Stimulated activated memory B cell treated with anti-CD40 and anti-IgM and Interleukin-4, amounts not matched to agents 10 μg/mL and 1 μg/mL and 100 μg/mL, for 72 hours (primary cell): ENCODE measurements around the gene AHRR.
A peak's percentile ranks its signal among the peaks of the same experiment; 100 is the strongest.

Experiments used
- ATAC-seq: fragments of 150-1000 bp; cut with Tn5 transposase; 2 replicates; pipeline ENCODE4 v1.10.0; 2021
- H3K27ac Mint-ChIP-seq: one replicate; pipeline ENCODE4 v1.8.0; 2022; ENCODE audit warnings: mild to moderate bottlenecking, mixed read lengths
- H3K27me3 Mint-ChIP-seq: one replicate; pipeline ENCODE4 v1.8.0; 2022; ENCODE audit warnings: mixed read lengths
- H3K36me3 Mint-ChIP-seq: one replicate; pipeline ENCODE4 v1.8.0; 2022; ENCODE audit warnings: mixed read lengths
- H3K4me1 Mint-ChIP-seq: one replicate; pipeline ENCODE4 v1.8.0; 2022; ENCODE audit warnings: mixed read lengths
- H3K4me3 Mint-ChIP-seq: one replicate; pipeline ENCODE4 v1.8.0; 2022; ENCODE audit warnings: mild to moderate bottlenecking, moderate library complexity, mixed read lengths
- H3K9me3 Mint-ChIP-seq: one replicate; pipeline ENCODE4 v1.8.0; 2022; ENCODE audit warnings: mixed read lengths

The AHRR gene

DNA sequence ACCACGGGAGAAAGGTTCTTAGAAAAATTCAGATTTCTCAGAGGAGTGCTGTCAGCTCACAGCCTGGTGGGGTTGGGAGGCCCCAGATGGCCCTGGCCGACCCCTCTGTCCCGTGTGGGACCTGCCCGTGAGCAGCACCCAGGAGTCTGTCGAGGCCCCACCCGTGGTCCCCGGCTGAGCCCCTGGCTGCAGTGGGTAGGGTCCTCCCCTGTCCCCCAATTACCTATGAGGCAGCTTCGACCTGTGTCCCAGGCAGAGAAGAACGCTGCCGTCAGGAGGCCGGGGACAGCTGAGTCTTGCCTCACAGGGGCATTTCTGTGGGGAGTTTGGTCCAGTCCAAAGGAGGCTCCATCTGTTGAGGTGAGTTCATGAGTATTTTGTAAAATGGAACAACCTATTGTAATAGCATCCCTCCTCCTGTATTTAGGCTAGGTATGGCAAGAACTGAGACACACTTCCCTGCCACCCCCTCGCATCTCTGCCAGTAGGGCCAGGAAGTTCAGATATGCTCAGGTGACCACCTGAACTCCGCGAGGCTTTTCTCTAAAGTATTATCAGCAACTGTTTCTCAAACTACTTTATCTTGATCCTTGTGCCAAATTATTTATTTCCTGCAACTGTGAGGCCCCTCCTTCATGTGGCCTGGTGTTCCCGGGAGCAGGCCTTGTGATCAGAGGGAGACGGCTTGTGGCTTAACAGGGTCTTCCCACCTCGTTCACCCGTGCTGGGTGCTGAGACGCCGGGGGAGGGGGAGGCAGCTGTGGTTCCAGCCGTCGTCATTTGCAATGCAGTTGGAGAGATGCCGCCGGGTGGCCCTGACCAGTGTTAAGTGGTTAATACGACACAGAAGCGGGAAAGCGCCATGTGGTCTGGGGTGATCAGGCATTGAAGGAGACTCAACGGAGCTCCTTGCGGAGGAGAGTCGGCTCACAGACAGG, 1.7 kb downstream of the AHRR start:
- H3K4me1 Mint-ChIP-seq, result peaks cover 34% of the 10 kb centered on the region
- ATAC-seq, result no peak
- H3K27me3 Mint-ChIP-seq, result peaks cover 58% of the 10 kb centered on the region
- H3K27ac Mint-ChIP-seq, result no peak overlapping the region
- peaks cover 2% of the 10 kb centered on the region for H3K9me3 Mint-ChIP-seq
- peaks cover 37% of the 10 kb centered on the region for H3K36me3 Mint-ChIP-seq
- H3K4me3 Mint-ChIP-seq, result peak overlapping the region; percentile 64

DNA sequence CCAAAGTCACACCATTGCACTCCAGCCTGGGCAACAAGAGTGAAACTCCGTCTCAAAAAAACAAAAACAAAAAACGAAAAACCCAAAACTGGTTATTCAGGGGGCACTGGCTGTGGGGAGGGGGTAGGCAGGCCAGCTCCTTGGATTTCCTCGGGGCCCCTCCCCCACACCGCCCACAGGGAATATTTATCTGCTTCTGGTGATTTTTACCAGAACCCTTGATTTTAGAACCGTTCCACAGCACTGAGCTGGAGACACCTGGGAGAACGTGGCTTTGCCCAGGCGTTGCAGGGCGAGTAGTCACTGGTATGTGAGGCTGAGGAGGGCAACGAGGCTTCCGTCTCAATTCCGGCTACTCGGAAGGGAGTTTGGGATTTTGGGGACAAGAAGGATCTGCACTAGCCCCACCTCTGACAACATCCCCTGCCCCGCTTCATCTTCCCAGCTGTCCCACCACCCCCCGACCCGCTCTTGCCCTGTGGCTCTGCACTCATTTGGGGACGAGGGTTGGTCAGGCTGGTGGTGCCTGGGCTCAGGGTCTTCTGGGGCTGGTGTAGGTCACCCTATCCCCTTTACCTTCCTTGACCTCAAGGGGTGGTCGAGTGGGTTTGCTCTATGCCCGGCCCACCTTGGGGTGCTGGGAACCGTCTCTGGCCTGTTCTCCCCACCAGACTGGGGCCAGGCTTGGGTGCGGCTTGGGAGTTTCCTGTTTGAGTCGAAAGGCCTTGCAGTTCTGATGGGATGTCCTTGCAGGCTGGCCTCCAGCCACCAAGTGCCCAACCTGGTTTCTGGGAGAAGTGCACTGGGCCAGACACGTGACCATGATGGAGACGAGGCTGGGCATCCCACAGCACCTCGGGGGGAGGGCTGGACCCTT, 3.5 kb downstream of the AHRR start:
- no peak for ATAC-seq
- Mint-ChIP-seq H3K4me3 (no peak overlapping the region), H3K27ac (no peak overlapping the region), H3K36me3 (peaks cover 44% of the 10 kb centered on the region), H3K27me3 (peaks cover 51% of the 10 kb centered on the region), H3K4me1 (peaks cover 20% of the 10 kb centered on the region), H3K9me3 (peaks cover 2% of the 10 kb centered on the region)

DNA sequence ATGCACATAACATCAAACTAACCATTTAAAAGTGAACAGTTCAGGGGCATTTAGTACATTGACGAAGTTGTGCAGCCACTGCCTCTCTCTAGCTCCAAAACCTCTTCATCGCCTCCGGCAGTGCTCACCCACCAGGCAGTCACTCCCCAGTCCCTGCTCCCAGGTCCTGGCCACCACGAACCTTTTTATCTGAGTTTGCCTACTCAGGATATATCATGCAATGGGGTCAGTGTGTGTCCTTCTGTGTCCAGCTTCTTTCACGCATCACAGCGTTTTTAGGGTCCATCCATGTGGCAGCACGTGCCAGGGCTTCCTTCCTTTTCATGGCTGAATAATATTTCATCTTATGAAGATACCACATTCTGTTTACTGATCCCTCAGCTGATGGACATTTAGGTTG, 4.6 kb downstream of the AHRR start:
- Mint-ChIP-seq H3K27ac (no peak overlapping the region), H3K4me3 (no peak overlapping the region), H3K36me3 (peaks cover 49% of the 10 kb centered on the region), H3K4me1 (peaks cover 12% of the 10 kb centered on the region), H3K9me3 (peaks cover 2% of the 10 kb centered on the region), H3K27me3 (peaks cover 40% of the 10 kb centered on the region)
- no peak for ATAC-seq

DNA sequence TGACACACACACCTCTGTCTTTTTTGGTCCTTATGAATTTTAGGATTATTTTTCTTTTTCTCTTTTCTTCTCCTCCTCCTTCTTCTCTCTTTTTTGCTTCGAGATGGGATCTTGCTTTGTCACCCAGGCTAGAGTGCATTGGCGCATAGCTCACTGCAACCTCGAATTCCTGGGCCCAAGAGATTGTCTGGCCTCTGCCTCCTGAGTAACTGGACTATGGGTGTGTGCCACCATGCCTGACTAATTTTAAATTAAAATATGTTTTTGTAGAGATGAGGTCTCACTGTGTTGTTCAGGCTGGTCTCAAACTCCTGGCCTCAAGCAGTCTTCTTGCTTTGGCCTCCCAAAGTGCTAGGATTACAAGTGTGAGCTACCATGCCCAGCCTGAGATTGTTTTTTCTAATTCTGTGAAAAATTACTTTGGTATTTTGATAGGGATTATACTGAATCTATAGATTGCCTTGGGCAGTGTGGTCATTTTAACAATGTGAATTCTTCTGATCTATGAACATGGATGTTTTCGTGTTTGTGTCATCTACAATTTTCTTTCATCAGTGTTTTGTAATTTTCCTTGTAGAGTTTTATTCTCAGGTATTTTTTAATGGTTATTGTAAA, 7.7 kb downstream of the AHRR start:
- no peak for ATAC-seq
- peaks cover 38% of the 10 kb centered on the region for H3K27me3 Mint-ChIP-seq
- no peak overlapping the region for H3K27ac Mint-ChIP-seq
- H3K4me3 Mint-ChIP-seq, result no peak overlapping the region
- H3K36me3 Mint-ChIP-seq, result peaks cover 55% of the 10 kb centered on the region
- H3K4me1 Mint-ChIP-seq, result peaks cover 16% of the 10 kb centered on the region
- no peaks in the 10 kb centered on the region for H3K9me3 Mint-ChIP-seq

DNA sequence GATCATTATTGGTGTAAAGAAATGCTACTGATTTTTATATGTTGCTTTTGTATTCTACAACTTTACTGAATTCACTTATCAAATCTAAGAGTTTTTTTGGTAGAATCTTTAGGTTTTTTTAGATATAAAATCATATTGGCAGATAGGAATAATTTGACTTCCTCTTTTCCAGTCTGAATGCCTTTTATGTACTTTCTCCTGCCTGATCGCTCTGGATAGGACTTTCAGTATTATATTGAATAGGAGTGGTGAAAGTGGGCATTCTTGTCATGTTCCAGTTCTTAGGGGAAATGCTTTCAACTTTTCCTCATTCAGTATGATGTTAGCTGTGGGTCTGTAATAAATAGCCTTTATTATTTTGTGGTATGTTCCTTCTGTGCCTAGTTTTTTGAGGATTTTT, 8.3 kb downstream of the AHRR start:
- peaks cover 61% of the 10 kb centered on the region for H3K36me3 Mint-ChIP-seq
- ATAC-seq, result no peak
- peaks cover 41% of the 10 kb centered on the region for H3K27me3 Mint-ChIP-seq
- no peaks in the 10 kb centered on the region for H3K9me3 Mint-ChIP-seq
- no peak overlapping the region for H3K27ac Mint-ChIP-seq
- H3K4me3 Mint-ChIP-seq, result no peak overlapping the region
- peaks cover 21% of the 10 kb centered on the region for H3K4me1 Mint-ChIP-seq

DNA sequence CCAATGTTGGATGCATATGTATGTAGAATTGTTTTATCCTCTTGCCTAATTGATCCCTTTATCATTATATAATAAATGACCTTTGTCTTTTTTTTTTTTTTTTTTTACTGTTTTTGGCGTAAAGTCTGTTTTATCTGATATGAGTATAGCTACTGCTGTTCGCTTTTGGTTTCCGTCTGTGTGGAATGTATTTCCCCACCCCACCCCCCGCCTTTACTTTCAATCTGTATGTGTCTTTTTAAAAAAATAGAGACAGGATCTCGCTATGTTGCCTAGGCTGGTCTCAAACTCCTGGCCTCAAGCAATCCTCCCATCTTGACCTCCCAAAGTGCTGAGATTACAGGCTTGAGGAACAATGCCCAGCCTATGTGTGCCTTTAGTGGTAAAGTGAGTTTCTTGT, 11.3 kb downstream of the AHRR start:
- Mint-ChIP-seq H3K27me3 (peaks cover 43% of the 10 kb centered on the region), H3K27ac (no peak overlapping the region), H3K36me3 (peaks cover 44% of the 10 kb centered on the region), H3K9me3 (no peaks in the 10 kb centered on the region), H3K4me3 (no peak overlapping the region), H3K4me1 (peaks cover 24% of the 10 kb centered on the region)
- no peak for ATAC-seq

DNA sequence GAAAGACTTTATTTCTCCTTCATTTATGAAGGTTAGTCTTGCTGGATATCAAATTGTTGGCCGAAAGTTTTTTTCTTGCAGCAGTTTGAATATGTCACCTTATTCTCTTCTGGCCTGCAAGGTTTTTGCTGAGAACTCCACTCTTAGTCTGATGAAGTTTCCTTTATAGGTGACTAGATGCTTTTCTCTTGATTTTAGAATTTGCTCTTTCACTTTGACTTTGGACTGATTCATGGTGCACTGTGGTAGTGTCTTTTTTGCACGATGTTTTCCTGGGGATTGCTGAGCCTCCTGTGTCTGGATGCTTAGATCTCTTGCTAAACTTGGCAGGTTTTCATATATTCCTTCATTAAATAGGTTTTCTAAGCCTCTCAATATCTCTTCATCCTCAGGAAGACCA, 12.4 kb downstream of the AHRR start:
- no peak for ATAC-seq
- H3K9me3 Mint-ChIP-seq, result no peaks in the 10 kb centered on the region
- H3K4me3 Mint-ChIP-seq, result no peak overlapping the region
- H3K36me3 Mint-ChIP-seq, result peaks cover 38% of the 10 kb centered on the region
- peaks cover 24% of the 10 kb centered on the region for H3K4me1 Mint-ChIP-seq
- peaks cover 35% of the 10 kb centered on the region for H3K27me3 Mint-ChIP-seq
- no peak overlapping the region for H3K27ac Mint-ChIP-seq

DNA sequence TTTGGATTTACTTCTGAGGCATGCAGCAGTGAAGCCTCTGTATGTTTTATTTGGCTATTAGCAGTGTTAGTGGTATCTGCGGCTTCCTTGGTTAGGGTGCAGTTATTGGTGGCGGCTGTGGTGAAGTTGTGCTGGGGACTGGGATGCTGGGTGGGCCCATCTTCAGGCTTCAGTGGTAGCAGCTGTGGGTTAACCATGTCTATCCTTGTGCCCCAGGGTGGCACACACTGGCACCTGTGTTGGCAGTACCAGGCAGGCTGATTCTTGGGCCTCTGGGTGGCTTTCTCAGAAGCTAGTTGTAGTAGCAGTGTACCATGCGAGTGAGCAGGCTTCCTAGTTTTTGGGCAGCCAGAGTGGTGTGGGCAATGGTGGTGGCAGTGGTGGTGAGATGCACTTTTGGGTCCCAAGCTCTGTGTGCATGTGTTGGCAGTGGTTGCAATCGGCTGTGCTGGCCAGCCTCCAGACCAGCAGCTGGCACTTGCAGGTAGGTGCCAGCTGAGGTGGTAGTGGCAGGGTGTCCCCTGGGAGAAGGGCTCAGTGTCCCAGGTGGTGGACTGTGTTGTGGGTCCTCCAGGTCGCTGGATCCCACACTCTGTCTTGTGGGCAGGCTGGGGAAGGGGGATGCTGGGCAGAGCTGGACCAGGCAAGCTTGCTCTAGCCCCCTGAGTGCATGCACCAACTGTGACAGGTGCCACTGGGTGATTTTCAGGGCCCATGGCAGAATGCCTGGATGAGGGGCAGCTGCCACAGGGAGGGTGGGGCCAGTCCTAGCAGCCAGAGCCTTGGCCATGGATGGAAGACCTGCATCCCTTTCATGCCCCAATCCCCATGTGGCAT, 13.6 kb downstream of the AHRR start:
- ATAC-seq, result peak; percentile 27
- Mint-ChIP-seq H3K27ac (no peak overlapping the region), H3K9me3 (no peaks in the 10 kb centered on the region), H3K36me3 (peaks cover 46% of the 10 kb centered on the region), H3K4me1 (peaks cover 24% of the 10 kb centered on the region), H3K27me3 (peaks cover 35% of the 10 kb centered on the region), H3K4me3 (no peak overlapping the region)

DNA sequence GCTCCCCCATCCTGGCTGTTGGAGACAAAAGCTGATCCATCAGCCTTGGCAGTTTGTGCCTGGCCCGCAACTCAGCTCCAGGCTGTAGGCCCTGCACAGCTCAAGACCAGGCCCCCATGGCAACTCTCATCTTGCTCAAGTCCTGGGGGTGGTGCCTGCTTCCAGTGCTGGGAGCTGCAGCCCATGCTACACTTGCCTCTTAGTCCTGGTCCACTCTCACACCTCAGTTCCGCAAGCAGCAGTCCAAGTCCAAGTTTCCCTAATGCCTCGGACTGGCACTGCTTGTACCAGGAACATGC, 14.2 kb downstream of the AHRR start:
- Mint-ChIP-seq H3K27ac (no peak overlapping the region), H3K4me3 (no peak overlapping the region)
- no peak for ATAC-seq

DNA sequence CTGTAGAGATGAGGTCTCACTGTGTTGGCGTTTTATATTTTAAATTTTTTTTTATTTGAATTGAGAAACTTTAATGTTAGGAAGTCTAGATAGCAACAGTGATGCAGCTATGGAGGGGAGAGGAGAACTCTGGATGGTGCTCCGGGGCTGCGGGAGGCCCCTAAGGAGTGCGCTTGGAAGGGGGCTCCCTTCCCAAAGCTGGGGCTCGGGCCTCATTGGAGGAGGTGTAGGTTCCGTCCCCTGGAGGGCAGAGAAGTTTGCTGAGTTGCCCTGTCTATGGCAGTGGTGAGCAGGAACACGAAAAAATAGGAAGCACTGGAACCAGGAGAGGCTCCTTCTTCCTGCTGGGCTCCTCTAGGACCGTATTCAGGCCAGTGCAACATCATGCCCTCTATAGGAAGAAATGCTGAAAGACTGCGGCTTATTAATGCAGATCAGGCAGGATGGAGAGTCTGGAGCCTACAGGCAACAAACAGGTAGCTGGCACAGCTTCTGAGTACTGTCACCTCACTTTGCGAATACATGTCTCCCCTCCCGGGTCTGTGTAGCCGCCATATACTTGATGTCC, 16.1 kb downstream of the AHRR start:
- H3K4me1 Mint-ChIP-seq, result peaks cover 23% of the 10 kb centered on the region
- peaks cover 51% of the 10 kb centered on the region for H3K36me3 Mint-ChIP-seq
- no peak for ATAC-seq
- H3K9me3 Mint-ChIP-seq, result peaks cover under 1% of the 10 kb centered on the region
- H3K27ac Mint-ChIP-seq, result no peak overlapping the region
- peaks cover 55% of the 10 kb centered on the region for H3K27me3 Mint-ChIP-seq
- no peak overlapping the region for H3K4me3 Mint-ChIP-seq

More for the DNA sequence above, 14.2 kb downstream of the AHRR start:
- no peaks in the 10 kb centered on the region for H3K9me3 Mint-ChIP-seq
- H3K27me3 Mint-ChIP-seq, result peaks cover 36% of the 10 kb centered on the region
- H3K4me1 Mint-ChIP-seq, result peaks cover 24% of the 10 kb centered on the region
- H3K36me3 Mint-ChIP-seq, result peaks cover 43% of the 10 kb centered on the region

DNA sequence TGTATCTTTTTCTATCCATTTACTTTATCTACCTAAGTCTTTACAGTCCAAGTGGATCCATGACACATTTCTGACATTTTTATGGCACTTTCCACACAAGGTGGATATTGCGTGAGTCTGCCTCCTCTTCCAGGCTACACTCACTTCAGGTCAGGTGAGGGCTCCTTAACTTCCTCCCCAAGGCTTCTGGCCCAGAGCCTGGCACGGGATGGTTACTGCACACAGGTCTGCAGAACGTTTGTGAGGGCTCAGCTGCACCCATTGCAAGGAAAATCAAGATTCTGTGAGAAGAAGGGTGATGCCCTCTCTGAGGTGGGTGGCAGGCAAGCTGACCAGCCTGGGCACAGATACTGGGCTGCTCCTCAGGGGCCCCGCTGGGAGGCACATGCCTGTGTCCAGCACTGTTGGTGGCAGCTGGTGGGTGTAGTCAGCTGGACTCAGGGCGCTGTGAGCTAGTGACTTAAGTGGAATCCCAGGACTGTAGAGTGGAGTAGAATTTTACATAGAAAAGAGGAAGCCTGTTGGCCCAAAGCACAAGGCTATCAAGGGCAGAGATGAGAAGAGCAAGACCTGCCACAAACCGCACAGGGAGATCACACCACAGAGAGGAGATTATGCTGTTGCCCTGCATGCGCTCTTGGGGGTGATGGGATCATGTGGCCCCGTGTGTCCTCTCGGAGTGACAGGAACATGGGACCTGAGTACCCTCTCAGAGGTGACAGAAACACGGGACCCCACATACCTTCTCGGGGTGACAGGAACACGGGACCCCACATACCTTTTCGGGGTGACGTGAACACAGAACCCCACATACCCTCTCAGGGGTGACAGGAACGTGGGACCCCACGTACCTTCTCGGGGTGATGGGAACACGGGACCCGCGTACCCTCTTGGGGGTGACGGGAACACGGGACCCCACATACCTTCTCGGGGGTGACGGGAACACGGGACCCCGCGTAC, 21.3 kb downstream of the AHRR start:
- Mint-ChIP-seq H3K27ac (peak overlapping the region; percentile 59), H3K4me3 (peak overlapping the region; percentile 68), H3K27me3 (peaks cover 69% of the 10 kb centered on the region), H3K36me3 (peaks cover 61% of the 10 kb centered on the region), H3K9me3 (peaks cover 4% of the 10 kb centered on the region), H3K4me1 (peaks cover 21% of the 10 kb centered on the region)
- peak; percentile 11 for ATAC-seq

DNA sequence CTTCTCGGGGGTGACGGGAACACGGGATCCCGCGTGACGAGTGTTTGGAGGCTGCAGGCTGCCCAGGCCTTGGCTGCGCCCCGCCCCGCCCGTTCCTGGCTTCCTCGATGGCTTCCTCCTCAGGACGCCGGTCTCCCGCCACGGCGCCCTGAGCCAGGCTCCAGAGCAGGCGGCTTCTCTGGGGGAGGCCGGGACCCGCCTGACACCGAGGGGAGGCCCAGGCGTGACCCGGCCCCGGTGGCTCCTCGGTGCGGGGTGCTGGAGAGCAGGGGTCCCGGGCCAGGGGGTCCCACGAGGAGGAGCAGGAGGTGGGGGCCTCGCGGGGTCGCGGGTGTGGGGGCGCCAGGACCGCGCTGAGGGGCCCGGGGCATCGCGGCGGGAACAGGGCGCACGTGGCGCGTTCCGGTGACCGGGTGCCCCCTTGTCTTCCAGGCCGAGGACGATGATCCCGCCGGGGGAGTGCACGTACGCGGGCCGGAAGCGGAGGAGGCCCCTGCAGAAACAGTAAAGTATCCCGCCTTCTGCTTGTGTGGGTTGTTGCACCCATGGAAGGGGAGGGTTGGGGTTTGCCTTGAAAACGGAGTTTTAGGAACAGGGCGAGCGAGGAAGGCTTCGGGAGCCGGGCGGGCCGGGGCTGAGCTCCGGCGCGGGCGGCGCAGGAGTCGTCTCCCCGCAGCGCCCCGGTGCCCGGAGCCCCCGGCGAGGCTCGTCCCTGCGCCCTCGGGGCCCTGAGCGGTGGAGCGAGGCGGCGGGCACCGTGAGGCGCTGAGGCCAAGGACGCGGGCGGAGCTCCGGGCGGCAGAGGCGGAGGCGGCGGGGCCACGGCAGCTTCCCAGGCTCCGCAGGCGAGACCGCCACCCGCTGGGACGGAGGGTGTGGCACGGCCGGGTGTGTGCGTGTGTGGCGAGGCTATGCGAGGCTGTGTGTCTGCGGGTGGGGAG, 22.2 kb downstream of the AHRR start:
- peaks cover 79% of the 10 kb centered on the region for H3K27me3 Mint-ChIP-seq
- peak overlapping the region; percentile 59 for H3K27ac Mint-ChIP-seq
- H3K4me1 Mint-ChIP-seq, result peaks cover 21% of the 10 kb centered on the region

DNA sequence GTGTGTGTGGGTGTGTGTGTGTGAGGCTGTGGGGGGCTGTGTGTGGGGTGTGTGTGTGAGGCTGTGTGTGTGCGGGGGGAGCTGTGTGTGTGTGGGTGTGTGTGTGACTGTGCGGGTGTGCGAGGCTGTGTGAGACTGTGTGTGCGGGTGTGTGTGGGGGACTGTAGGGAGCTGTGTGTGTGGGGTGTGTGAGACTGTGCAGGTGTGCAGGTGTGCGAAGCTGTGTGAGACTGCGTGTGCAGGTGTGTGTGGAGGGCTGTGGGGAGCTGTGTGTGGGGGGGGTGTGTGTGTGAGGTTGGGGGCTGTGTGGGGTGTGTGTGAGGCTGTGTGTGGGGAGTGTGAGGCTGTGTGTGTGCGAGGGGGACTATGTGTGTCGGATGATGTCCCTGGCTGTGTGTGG, 23.2 kb downstream of the AHRR start:
- H3K36me3 Mint-ChIP-seq, result peaks cover 70% of the 10 kb centered on the region
- peak overlapping the region; percentile 16 for H3K4me3 Mint-ChIP-seq
- H3K27me3 Mint-ChIP-seq, result peaks cover 86% of the 10 kb centered on the region
- H3K27ac Mint-ChIP-seq, result peak overlapping the region; percentile 59
- no peak for ATAC-seq
- H3K9me3 Mint-ChIP-seq, result peaks cover 4% of the 10 kb centered on the region
- H3K4me1 Mint-ChIP-seq, result peaks cover 21% of the 10 kb centered on the region

More for the DNA sequence above, 22.2 kb downstream of the AHRR start:
- peak; percentile 71 for ATAC-seq
- H3K4me3 Mint-ChIP-seq, result peak overlapping the region; percentile 71
- peaks cover 71% of the 10 kb centered on the region for H3K36me3 Mint-ChIP-seq
- peaks cover 4% of the 10 kb centered on the region for H3K9me3 Mint-ChIP-seq
